HG03196 (cell line): ENCODE measurements around the gene ADM5.
A peak's percentile ranks its signal among the peaks of the same experiment; 100 is the strongest.

ENCODE experiments used
- ATAC-seq: cut with Tn5 transposase; IDR thresholded peaks from one replicate; pipeline ENCODE4 v1.9.1; 2021; ENCODE audit not compliant: unreplicated experiment

The ADM5 gene

GRCh38 chr19:49658139-49658517, 31.3 kb upstream of the ADM5 start:
- no peak for ATAC-seq

DNA sequence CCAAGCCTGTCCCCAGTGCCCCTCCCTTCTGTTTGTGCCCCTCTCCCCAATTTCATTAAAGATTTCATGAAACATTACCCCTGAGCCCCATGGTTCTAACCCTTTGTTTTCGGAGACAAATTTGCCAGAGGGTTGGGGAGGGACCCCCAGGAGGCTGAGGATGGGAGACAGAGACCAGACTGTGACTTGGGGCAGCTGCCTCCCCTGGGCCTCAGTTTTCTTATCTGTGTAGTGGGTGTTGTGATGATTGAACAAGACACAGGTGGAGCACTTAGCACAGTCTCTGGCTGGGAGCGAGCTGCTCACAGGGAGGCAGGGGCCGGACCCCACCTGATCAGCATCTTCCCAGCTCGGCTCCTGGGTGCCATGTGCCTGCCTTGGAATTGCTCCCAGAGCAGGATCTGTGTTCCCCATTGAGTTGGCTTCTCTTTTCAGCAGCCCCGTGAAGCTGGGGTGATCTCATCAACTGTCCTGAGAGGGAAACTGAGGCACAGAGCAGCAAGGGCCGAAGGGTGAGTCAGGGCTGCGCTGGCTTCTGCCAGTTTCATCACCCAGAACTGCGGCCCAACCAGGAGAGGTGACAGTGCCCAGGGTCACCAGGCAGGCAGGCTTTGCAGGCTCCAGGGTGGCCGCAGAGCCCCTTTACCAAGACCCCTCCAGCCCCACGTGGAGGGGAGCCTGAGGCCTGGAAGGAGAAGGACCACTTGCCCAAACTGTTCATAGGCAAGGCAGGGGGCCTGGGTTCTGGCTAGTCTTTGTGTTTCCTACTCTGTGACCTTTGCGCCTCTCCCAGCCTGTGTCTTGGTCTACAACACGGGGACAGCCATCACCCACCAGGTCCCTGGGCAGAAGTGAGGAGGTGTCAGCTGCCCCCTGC, 30.6 kb upstream of the ADM5 start:
- no peak for ATAC-seq

- ATAC-seq: no peak
These were observed 28.9 kb upstream of the ADM5 start for GRCh38 chr19:49660338-49660961.

- ATAC-seq: no peak
These were observed 27.4 kb upstream of the ADM5 start for GRCh38 chr19:49662011-49662410.

- no peak for ATAC-seq
These were observed 26.2 kb upstream of the ADM5 start for GRCh38 chr19:49663224-49663623.

- peak; percentile 31 for ATAC-seq
These were observed 25.0 kb upstream of the ADM5 start for GRCh38 chr19:49664171-49665035.

DNA sequence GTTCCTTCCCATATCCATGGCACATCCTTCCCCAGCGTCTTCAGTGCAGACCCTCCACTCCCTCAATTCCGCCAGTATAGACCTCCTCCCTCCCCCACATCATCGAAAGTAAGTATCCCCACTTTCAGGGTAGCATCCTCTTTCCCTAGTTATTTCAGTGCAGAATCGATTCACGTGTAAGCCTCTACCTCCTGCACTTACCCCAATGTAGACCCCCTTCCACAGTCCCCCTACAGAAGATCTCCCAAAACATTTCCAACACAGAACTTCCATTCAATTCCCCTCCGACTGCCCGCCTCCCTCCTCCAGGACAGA, 24.4 kb upstream of the ADM5 start:
- no peak for ATAC-seq

- ATAC-seq: peak; percentile 70
These were observed 23.9 kb upstream of the ADM5 start, which contains the start of the genes BCL2L12 and IRF3 for GRCh38 chr19:49665351-49666119. BCL2L12 (plus strand) TSS chr19:49665933; CDS start chr19:49666693, 760 bp downstream. IRF3 (minus strand) TSS chr19:49665857; CDS start chr19:49664838, 1,019 bp downstream.

DNA sequence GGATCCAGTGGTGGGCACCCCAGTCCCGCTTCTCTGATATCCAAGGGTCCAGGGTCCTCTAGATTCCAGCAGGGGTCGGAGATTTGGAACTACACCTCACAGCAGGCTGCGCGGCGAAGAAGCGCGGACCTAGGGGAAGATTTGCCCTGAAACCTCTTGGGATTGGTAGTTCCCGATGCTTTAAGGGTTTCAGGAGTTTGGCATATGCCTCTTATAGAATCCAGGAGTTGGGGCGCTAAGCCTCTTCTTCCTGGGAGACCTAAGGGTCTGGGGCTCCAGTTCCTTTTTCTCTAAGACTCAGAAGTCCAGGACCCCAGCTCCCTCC, 23.3 kb upstream of the ADM5 start:
- peak; percentile 3 for ATAC-seq

DNA sequence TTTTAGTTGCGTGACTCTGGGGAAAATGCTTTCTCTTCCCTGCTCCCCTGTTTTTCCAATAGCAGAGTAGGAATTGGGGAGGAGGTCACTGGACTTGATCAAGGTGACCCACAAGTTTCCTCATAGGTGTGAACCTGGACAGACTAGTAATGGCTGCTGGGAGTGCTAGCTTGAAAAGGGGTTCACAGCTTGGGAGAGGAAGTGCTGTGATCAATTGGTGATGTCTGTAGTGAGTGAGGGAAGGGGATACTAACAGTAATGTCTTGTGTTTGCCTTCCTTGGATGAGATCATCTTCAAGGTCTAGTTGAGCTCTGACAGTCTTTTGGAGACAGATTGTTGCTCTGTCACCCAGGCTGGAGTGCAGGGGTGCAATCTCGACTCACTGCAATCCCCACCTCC, 21.9 kb upstream of the ADM5 start:
- ATAC-seq: no peak

- no peak for ATAC-seq
These were observed 19.9 kb upstream of the ADM5 start for GRCh38 chr19:49669516-49669915.

- no peak for ATAC-seq
These were observed 17.1 kb upstream of the ADM5 start for GRCh38 chr19:49672131-49672919.

DNA sequence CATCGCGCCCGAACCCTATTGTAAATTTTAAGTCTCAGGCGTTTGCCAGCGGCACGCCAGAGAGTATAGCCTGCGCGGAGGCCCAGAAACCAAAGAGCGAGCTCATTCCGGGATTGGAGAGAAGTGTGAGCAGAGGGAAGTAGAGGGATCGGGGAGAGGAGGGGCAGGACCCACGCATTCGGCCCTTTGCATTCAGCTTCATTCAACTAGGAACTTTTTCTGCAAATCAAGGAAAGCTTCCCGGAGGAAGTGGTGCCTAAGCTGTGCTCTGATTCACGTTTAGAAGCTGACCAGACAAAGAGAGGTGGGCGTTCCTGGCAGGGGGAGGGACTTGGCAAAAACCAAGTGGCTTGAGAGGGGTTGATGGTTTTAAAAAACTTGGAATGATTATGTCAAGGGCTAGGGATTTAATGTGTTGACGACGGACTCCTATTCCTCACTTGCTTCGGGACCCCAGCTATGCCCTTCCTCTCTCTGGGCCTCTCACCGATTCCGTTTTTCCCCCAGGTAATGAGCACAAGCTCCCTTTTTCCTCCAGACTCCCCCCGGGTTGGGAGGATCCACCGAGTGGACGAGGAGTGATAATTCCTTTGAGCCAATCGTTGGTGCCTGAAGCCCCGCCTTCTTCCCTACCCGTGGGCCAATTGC, 13.1 kb upstream of the ADM5 start:
- ATAC-seq: peak; percentile 32

GRCh38 chr19:49676784-49677230, 12.6 kb upstream of the ADM5 start:
- peak; percentile 64 for ATAC-seq

- no peak for ATAC-seq
These were observed 12.0 kb upstream of the ADM5 start, which contains the start of gene PRMT1 for GRCh38 chr19:49677231-49677900. PRMT1 (plus strand) TSS chr19:49677271; CDS start chr19:49677281, 10 bp downstream.

DNA sequence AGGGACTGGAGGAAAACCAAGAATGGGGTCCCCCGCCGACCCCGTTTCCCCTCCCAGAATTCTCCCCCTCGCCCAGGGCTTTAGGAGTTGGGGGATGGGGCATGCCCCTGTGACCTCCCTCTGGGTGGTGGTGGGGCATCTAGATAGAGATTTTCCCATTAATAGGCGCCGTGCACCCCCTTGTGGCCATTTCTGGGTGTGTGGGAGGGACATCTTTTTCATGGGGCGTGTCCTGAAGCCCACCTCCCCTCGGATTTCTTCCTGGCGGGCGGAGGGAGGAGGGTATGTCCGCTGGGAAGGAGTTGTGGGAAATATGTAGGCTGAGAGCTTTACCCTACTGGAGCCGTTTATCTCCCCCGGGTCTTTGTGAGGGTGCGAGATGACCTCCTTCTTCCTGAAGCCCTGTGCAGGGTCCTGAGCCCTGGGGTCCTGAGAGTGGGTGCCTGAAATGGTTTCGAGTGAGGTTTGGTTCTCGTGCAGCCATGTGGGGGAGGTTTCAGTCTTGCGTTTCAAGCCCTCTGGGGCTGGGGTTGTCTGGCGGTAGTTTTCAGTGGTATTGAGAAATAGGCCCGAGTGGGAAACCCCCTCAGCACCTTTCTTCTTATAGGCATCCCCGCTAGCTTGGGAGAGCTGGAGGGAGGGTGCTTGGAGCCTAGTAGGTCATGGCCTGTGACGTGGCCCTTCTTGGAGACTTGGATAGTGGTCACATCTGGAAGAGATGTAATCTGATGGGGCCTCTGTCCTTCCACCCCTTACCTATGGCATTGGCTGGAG, 11.3 kb upstream of the ADM5 start:
- ATAC-seq: no peak

- ATAC-seq: no peak
These were observed 10.2 kb upstream of the ADM5 start for GRCh38 chr19:49678985-49679770.
